Measurements from ENCODE around the gene DIS3L2. TPM values are rescaled to one million over a fixed set of nuclear protein-coding genes. Genes with fewer than 3 reads are reported as not detected.
A peak's percentile ranks its signal among the peaks of the same experiment; 100 is the strongest.

DIS3L2 gene
- polyA plus RNA-seq, 1 donor: 40.3 TPM

- no peak for DNase-seq
Observed at GRCh38 chr2:232228971-232229894, 267.7 kb downstream of the DIS3L2 start.

GRCh38 chr2:232229911-232230310 is 268.4 kb downstream of the DIS3L2 start:
- no peak for DNase-seq

DNA sequence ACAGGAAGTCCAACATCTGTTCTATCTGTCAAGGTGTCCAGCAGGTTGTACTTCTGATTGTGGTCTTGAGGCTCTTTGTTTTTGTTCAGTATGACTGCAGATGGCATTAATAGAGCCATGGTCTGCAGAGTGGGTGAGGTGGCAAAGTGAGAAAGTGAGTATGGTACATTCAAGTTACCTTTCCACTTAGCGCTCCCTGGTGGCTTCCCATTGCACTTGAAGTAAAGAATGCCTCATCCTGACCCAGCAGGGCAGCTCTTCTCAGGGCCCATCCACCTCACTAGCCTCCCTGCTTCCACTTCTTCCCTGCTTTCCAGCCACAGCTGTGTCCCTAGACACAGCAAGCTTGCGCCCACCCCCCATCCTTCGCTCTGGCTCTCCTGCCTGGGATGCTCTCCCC is 269.0 kb downstream of the DIS3L2 start:
- no peak for DNase-seq

DNA sequence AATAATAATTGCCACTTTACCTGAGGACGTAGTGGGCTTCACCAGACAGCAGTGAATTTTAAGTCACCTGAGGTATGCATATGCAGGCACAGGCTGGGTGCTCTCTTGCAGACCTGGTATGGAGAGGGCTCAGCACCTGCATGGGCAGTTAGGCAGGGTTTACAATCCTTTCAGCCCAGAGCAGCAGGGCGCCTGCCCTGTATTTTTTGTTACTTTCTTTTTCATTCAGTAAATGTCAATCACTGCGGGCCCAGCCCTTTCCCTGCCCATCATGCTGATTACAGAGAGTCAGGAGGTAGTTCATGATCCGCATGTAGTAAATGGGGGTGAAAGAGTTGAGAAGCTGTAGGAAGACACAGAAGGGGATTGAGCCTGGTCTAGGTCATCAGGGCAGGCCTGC is 270.0 kb downstream of the DIS3L2 start:
- no peak for DNase-seq

DNA sequence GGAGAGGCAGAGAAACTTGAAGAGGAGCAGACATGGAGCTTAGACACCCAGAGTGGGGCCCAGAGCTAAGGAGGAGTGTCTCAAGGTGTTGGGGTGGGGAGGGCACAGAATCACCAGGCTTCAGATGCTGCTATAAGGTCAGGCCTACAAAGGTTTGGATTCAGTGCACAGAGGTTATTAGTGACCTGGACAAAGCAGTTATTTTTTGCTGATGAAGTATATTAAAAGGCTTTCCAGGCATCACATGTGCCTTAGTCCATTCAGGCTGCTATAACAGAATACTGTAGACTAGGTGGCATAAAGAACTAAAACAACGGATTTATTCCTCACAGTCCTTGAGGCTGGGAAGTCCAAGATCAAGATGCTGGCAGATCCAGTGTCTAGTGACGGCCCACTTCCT is 271.4 kb downstream of the DIS3L2 start:
- no peak for DNase-seq

GRCh38 chr2:232234922-232235615 is 273.6 kb downstream of the DIS3L2 start:
- DNase-seq: no peak

DNA sequence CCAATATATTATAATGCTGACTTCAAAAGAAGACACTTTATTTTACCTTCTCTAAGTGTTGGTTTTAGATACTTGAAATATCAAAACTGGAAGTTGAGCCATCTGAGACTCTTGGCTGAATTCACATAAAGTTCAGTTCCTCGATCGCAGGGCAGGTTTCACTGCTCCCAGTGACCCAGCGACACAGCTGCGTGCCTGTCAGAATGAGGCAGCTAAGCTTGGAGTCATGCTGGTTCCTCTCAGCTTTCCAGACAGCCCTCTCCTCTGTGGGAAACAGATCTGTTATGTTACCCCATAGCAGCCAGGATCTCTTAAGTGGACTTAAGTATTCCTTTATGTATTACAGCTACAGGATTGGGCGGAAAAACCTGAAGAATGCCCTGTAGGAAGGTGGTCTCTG is 274.2 kb downstream of the DIS3L2 start:
- no peak for DNase-seq

- DNase-seq: no peak
Observed at GRCh38 chr2:232236200-232236599, 274.7 kb downstream of the DIS3L2 start.

DNA sequence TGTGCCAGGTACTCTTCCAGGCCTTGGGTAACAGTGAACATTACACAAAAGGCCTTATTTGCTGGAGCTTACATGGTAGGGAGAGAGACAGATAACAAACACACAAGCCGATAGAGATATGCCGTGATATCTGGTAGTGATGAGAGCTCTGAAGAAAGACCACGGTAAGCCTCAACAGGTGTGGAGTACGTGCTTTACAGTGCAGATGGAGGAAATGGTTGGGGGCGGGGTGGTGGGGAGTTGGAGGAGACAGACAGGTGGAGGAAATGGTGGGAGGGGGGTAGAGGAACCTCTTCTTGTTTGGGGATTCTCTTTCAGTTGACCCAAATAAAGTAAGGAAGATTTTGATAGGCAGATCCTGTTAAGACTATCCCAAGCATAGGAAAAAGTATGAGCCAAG is 276.0 kb downstream of the DIS3L2 start:
- DNase-seq: no peak

GRCh38 chr2:232238108-232238507 is 276.6 kb downstream of the DIS3L2 start:
- no peak for DNase-seq

DNA sequence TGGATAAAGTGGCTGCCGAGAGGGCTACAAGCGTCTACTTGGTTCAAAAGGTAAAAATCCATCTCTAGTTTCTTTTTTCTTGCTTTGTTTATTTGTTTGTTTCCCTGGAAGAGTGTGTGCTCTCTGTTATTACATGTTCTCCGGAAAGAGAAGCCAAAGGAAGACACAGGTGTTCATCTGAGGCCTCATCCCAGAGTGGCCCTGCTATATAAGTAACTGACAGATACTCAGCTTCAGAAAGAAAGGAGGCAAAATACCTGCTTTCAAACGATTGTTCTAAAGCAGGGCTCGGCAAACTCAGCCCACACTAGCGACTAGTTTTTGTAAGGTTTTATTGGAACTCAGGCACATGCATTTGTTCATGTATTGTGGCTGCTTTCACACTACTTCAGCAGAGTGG is 277.1 kb downstream of the DIS3L2 start:
- no peak for DNase-seq

DNA sequence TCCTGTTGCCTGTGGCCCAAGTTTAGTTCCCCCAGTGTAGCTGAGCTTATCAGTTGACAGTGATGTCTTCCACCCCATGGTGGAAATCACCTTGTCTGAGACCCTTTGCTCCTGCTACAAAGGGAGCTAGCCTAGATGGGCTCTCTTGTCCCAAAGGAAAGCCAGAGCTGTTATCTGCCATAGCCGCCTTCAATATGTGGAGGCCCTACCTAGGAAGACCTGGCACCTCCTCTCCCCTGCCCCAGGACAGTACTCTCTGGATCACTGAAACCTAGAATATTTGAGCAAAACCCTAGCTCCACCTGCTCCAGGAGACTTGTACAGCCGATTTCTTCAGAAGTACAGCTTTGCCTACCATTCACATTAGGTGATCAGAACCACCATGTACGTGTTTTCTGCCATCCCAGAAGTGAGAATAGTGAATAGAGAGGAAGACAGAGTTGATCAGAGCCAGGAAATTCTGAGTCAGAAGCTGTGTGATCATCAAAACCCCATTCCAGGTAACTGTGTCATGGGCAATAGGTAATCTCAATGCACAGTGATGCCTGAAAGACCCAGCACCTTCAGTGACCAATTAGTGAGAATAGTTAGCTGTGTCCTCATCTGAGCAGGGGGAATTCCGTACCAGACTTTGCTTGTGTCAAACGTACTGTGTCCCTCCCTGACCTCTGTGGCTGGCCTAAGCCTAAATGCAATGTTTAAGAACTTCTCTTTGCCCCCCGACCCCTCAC is 278.6 kb downstream of the DIS3L2 start:
- no peak for DNase-seq

DNA sequence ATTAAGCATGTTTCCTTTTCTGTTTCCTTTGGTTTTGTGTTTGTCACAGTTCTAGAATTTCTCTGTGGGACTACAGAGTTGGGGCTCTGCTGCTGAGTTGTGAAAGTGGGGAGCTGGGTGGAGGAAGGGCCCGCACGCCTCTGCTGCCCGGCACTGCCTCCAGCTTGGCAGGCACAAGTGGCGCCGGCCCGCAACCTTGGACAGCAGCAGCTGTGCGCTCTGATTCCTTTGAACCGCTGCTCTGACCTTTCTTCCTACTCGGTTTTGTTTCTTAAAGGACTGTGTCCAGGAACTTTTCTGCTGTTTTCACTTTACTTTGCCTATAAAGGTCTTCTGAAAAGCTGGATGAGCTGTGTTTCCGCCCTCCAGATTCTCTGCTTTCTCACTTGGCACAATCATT is 279.4 kb downstream of the DIS3L2 start:
- no peak for DNase-seq

GRCh38 chr2:232242316-232242715 is 280.8 kb downstream of the DIS3L2 start:
- no peak for DNase-seq

GRCh38 chr2:232245111-232245510 is 283.6 kb downstream of the DIS3L2 start:
- no peak for DNase-seq

DNA sequence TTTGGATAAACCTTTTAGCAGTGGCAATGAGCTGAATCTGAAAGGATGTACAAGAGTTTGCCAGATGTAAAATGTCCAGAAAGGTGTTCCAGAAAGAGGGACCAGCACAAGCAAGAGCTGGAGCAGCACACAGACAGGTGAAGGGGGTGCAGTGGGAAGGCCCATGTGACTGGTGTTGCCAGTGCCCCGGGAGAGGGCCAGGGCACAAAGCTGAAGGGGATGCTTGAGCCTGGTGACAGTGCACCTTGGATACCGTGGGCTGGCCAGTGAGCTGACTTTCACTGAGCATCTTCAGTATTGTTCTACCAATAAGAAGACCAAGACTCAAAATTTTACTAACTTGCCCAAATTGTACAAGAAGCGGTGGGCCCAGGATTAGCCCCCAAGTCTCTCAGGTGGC is 284.7 kb downstream of the DIS3L2 start:
- no peak for DNase-seq

DNA sequence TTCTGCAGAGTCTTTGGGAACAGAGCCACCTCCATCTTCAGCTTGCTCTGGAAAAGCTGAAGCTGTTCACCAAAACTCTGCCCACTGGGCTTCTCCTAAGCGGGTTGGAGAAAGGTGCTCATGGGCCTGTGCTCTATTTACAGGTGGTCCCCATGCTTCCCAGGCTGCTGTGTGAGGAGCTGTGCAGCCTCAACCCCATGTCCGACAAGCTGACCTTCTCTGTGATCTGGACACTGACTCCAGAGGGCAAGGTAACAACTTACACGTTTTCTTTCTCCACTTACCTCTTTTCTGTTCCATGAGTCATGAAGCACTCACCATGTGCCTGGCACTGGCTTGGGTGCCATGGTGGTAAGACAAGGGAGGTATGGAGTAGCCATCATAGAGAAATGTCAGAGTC is 287.6 kb downstream of the DIS3L2 start:
- DNase-seq: no peak

GRCh38 chr2:232250246-232251175 is 289.0 kb downstream of the DIS3L2 start:
- no peak for DNase-seq

GRCh38 chr2:232255033-232255432 is 293.5 kb downstream of the DIS3L2 start:
- no peak for DNase-seq

- DNase-seq: peak; percentile 27
Observed at GRCh38 chr2:232260075-232260474, 298.6 kb downstream of the DIS3L2 start.

GRCh38 chr2:232261776-232262175 is 300.3 kb downstream of the DIS3L2 start:
- DNase-seq: no peak

GRCh38 chr2:232263295-232263694 is 301.8 kb downstream of the DIS3L2 start:
- DNase-seq: no peak

Measured in left kidney (tissue), 2 donors.